NCI-H748 (cell line): Measurements from ENCODE around the gene HTR6.

Experiments used
- DNase-seq: peaks from one replicate; lab custom pipeline; 2025; ENCODE audit not compliant: unreplicated experiment; lab: John Stamatoyannopoulos, UW

The HTR6 gene

DNA sequence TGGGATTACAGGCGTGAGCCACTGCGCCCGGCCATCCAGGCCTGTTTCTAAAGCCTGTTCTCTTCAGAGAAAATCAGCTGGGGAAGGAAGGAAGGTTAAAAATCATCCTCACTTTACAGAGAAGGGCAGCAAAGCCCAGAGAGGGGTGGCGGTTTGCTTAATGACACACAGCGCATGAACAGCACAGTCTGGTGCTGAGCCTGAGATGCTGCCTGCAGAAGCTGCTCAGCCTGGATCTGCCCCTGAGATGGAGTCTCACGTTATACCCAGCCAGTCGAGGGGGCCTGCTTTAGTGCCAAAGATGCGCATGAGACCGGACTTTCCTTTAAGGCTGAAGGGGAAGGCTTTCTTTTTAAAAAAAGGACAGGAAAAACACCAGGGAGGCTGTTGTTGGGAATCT is 21.3 kb downstream of the HTR6 start:
- DNase-seq, result no peak

DNA sequence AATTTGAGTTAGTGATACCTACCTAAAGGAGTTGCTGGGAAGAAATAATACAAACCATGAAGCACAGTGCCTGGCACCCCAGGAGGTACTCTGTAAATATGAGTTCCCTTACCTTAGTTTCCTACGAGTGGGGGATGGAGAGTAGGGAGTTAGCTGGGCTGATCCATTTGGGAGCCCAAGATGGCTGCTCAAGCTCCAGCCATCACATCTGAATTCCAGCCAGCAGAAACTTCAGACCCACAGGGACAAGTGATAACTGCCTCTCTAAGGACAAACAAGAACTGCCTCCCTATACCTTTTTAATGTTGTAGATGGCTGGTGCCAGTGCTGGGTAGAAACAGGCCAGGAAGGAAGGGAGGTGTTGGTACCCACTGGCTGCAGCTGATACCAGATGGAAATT is 22.7 kb downstream of the HTR6 start:
- no peak for DNase-seq

DNA sequence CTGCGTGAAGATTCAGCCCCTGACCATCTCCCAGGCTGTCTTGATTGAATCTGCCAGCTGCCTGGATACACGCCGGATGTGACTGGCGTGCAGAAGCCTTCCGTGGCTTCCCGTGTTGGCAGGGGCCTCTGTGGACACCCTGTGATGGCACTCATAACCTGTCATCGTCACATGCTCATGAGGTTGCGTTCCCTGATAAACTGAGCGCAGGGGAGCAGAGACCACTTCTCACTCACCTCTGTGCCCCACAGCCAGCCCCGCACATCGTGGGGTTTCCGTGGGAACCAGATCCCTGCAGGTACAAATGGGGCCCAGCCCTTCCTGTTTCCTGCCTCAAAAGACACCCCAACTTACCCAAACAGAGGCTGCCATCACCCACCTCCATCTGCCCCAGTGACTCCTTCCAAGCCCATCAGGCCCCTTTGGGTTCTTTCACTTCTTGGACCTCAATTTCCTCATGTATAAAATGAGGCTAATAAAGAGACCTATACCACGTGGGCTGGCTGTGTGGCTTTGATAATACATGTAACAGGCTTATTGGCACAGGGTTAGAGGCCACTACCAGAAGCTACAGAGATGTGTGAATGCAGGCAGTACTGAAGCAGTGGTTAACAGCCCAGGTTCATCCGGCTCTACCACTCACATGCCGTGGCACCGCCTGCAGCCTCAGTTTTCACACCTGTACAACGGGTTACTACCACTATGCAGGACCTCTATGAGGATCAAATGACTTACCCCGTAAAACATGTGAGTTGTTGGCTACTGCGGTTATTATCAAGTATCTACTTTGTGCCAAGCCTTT is 23.6 kb downstream of the HTR6 start:
- DNase-seq, result no peak

DNA sequence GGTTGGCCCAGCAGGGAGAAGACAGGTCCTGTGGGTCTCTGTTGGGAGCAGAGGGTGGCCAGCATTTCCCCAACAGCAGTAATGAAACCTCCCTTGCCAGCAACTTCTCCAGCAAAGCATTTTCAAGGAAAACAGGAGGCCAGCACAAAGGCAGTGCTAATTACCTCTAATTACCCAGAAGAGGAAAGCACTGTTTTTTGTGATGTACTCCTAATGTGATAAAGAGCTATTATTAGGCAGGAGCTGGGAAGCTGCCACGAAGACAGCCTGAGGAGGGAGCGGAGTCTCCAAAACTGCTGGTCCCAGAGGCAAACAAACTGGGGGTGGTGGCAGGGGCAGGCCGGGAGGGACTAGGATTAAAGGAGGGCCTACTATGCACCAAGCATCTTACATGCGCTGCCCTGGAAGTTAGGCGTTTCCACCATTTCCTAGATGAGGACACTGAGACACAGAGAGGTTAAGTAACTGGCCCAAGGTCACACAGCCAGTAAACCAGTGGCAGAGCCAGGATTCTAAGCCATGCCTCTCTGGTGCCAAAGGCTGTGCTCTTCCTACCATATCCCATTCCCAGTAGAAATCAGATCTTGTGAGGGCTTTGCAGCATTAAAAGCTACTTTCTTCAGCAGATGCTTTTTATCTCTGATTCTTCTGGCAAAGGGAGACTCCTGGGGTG is 24.5 kb downstream of the HTR6 start:
- DNase-seq, result peak; percentile 54

DNA sequence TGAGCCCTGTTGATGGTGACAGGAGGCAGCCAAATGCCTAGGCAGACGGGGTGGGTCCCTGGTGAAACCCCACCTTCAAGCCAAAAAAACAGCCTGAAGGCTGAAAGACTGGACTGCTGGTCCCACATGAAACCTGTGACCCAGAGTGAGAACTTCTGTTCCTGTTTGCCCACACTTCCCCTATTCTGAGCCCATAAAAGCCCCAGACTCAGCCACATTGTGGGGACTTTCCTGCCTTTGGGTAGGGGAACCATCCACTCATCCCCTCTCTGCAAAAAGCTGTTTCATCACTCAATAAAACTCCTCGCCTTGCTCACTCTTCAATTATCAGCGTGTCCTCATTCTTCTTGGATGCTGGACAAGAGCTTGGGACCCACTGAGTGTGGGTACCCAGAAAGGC is 25.2 kb downstream of the HTR6 start:
- no peak for DNase-seq

DNA sequence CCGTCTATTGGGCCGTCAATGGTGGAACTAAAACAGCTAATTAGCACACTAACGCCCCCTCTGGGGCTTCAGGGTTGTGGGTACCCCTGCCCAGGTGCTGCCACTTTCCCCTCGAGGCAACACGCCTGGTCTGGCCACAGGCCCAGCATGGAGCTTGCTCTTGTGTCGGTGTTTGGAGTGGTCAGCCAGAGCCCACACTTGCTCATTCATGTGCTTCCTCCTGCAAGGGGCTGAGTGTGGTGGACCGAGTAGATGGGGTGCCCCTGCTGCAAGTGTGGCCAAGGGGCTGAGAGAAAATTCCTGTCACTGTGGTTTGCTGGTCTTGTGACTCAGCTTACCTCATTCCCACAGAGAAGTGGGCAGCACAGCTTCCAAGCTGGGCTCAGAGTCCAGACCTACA is 25.7 kb downstream of the HTR6 start:
- no peak for DNase-seq

DNA sequence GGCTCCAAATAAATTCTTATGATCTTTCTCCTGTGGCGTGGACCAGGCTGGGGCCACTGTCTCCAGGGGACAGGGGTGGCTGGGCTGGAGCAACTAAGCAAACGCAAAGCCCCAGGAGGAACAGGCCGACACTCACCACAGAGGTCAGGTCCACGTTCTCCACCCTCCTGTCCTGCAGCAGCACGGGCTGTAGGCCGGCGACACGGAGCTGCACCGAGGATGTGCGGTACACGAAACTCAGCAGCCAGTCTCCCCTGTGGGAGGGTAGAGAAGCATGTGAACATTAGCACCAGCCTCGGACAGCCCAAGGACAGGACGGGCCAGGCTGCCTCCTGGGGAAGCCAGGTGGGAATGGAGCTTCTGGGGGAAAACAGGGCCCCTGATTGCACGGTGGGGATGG is 29.6 kb downstream of the HTR6 start:
- no peak for DNase-seq

DNA sequence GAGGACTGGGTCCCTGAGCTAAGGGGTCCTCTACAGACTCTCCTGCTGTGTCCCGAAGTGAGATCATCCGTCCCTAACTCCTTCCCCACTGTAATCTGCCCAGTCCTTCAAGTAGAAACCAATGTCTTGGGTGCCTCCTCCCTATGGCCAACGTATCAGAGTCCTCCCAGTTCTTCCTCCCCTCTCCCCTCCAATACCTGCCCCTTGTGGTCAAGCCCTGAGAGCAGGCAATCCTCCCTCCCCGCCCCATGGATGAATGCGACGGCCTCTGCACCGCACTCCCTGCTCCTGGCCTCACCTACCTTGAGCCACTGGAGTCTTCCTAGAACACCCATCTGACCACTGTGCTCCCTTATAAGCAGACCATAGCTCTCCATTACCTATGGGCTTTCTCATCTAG is 31.1 kb downstream of the HTR6 start:
- DNase-seq, result no peak

DNA sequence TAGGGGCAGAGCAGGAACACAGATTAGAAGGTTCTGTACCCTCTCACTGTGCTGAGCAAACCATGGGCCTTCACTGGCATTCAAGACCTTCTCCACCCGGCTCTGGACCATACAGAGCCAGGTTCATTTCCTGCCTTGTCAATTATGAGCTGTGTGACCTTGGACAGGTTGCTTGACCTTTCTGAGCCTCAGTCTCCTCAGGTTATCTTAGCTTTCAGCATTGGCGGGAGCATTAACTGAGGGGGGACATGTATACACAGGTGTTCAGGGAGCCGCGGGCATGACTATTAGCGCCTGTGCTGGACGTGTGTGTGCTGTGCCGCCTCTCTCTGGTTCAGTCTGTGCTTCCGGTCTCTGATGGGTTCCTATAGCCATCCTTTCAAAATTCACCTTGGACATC is 32.1 kb downstream of the HTR6 start:
- no peak for DNase-seq

DNA sequence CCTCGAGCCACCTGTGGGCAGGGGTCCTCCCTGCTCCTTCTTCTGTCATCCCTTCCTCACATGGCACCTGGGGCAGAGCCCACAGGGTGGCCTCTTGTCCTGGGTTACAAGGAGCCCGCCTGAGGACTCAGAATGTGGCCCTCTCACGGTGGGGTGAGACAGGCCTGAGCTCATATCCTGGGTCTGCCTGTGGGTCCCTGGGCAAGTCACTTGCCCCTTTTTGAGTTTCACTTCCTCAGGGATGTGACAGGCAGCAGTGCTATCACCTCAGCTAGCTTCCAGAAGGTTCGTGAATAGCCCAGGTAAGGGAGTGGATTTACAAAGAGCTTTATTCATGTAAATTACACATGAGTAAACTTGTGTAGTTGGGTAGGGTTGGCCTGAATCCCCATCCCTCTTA is 33.5 kb downstream of the HTR6 start:
- DNase-seq, result no peak

DNA sequence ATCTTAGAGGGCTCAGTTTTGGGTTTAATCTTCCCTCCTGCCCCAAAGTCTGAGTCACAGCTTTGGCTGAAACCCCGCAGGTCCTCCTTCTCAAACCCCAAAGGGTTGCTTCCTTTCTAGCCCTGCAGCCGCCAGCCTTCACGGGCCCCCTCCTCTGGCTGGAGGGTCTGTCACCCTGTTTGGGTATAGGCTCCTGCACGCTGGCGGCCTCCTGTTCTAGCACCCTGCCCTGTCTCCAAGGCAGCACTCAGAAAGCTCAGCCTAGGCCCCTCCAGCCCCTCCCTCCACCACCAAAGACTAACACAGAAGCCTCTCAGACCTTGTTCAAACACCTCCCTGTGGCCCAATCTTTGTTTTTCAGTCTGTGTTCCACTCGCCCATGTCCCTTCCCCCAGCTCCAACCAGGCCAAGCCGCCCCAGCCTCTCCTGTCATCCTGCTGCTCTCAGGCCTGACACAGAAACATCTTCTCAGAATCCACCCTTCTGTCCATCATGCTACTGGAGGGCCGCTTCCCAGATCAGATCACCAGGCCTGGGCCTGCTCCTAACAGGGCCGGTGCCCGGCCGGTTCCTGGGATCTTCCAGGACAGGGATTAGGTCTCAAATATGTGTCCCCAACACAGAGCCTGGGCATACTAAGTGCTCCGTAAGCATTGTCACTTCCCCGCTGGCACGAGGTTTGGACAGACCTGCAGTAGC is 35.6 kb downstream of the HTR6 start:
- no peak for DNase-seq

DNA sequence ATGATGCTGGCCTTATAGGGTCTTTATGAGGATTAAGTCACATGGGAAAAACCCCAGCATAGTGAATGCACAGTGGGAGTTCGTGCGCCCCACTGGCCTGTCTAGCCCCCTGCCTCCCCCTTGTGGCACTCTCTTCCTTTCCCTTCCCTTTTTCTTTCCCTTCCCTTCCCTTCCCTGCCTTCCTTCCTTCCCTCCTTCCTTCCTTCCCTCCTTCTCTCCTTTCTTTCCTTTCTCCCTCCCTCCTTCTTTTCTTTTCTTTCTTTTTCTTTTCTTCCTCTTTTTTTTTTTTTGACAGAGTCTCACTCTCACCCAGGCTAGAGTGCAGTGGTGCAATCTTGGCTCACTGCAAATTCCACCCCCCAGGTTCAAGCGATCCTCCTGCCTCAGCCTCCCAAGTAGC is 38.6 kb downstream of the HTR6 start:
- DNase-seq, result no peak

DNA sequence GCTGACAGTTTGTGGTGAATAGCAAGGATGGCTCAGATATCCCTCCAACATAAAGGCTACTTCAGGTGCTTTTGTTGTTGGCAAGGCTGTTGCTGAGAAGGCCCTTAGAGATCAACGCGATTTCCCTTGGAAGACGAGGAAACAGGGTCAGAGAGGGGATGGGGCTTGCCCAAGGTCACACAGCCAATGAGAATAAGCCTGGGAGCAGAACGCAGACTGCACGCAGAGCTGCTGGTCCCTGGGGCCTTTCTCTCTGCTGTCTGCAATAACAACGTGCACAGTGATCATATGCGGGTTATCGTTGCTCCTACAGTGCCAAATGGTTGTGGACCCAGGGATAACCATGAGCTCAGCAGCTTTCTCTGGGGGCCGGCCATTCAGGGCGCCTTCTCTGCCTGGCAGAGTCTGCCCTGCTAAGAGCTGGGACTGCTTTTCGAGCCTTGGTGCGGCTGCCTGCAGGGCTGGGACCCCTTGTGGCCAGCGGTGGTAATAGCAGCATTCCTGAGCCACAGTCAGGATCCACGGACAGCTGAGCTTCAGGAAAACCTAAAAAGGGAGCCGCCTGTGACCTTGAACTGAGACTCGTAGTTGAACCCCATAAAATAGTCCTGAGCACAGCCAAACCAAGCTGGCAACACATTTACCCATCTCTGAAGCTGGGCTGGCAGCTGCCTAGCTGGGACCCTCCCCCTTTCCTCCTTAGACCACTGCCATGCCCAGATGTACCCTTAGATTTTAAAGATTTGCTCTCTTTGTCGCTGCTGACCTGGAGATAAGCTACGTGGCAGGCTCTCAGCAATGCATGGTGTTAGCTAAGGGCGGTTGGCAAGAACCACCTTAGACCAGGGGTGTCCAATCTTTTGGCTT is 39.8 kb downstream of the HTR6 start:
- DNase-seq, result peak; percentile 54

DNA sequence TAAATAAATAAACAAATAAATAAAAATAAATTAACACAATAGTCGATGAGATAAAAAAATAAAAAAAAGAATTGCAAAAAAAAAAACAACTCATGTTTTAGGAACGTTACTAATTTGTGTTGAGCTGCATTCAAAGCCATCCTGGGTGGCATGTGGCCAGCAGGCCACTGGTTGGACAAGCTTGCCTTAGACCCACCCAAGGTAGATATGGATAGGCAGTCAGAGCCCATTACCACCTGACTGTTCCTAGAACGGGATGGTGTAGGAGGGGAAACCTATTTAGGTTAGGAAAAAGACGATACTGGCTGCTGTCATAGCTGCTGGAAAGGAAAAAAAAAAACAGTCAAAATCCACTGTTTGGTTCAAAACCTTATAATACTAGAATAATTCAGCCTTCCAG is 40.8 kb downstream of the HTR6 start:
- DNase-seq, result no peak

DNA sequence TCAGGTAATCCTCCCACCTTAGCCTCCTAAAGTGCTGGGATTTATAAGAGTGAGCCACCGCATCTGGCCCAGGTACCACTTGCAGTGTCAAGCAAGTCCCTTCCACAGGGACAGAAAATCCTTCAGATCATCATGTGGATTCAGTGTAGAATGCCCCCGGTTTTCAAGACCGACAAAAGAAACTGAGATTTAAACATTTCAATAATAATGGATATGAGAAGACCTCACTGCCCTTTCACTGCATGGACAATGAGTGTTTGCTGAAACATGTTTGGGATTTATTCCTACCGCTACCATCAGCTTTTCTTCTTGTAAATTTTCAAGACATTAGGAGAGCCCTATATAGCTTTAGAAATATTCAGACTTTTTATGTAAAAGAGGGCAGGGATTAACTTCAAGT is 41.5 kb downstream of the HTR6 start:
- DNase-seq, result no peak

DNA sequence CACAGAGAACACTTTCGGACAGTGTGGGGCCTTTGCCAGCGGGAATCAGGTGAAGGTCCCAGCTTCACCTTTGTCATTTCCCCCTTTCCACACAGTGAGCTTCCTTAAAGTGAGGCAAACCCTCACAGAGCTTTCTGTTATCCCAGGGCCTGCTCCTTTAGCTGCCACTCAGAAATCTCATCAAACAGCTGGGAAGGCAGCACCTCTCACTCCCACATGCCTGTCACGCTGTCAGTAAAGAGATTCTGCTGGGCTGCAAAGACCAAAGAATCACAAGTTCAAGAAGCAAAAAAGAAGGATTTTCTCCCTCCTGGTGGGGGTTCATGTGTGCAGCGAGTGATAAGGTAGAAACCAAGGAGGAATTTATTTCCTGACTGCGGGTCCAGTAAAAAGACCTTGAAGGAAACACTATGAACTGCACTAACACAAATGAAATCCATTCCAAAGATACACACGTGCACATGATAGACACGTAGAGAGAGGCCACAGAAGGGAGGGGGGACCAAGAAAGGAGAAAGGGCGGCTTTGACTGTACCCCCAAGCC is 44.0 kb downstream of the HTR6 start:
- no peak for DNase-seq

DNA sequence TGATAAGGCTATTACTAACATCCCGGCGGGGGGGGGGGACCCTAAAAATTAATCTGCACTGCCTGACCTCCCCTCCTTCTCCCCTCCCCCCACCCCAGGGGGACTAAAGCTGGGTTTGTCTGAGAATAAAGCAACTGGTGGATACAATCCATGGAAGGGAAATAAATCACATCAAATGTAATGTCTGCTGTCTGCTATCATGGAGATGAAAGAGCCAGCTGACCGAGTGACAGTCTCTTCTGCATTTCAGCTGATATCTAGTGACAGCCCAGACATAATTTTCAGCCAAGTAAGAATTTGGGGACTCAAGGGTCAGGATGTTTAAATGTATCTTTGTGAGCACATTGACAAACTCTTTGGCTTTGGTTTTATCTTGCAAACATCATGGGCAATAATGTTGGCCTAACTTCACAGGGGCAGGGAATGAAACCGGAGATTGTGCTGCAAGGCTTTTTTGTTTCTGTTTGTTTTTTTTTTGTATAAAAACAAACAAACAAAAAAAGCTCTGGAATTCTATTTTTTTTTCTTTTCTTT is 44.7 kb downstream of the HTR6 start:
- no peak for DNase-seq

DNA sequence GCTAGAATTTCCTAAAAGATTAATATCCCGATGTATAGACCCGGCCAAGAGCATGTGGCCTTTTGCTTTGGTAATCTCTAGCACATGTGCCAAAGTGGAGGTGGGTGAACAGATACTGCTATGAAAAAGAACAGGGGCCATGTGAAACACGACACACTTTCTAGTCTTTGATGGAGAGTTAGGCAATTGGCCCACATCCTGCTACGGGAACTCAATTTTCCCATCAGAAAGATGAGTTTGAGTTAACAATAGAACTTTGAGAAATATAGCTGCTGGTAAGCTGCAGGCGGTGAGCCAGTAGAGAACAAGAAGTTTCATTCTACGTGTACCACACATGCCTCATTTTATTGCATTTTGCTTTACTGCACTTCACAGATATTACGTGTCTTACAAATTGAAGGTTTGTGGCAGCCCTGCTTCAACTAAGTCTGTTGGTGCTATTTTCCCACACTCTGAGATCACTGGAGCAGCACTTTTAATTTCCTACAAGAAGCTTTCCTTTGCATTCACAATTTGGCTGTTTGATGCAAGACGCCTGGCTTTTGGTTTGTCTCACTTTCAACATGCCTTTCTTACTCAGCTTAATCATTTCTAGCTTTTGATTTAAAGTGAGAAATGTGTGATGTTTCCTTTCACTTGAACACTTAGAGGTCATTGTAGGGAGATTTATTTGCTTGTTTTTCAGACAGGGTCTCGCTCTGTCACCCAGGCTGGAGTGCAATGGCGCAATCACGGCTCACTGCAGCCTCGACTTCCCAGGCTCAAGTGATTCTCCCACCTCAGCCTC is 46.3 kb downstream of the HTR6 start:
- no peak for DNase-seq

DNA sequence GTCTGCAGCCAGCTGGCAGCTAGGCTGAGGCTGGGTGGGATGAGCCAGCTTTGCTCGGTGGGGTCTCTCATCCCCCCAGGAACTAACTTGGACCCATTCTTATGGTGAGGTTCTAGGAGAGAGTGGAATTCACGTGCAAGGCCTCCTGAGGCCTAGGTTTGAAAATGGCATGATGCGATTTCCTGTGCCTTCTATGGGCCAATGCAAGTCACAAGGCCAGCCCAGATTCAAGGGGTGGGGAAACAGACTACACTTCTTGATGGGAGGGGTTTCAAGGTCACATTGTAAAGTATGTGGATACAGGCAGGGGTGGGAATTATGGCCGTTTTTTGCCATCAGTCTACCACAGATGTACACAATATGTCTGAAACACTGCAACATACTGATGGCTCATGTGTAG is 48.3 kb downstream of the HTR6 start:
- DNase-seq, result no peak
